ENCODE results near the gene TMEM235.

The TMEM235 gene

GRCh38 chr17:78268951-78269905 is 37.8 kb downstream of the TMEM235 start:
- DNase-seq (ENCODE audit: low read depth): no peak
- TF ChIP-seq CTCF (IDR thresholded peaks at IDR 0.05; ENCODE audit: low read depth, low read length, missing control alignments): peak; percentile 2
- no peak overlapping the region for H3K4me3 ChIP-seq (ENCODE audit: low read depth, low read length)

GRCh38 chr17:78269955-78270381 is 38.5 kb downstream of the TMEM235 start:
- TF ChIP-seq CTCF (IDR thresholded peaks at IDR 0.05; ENCODE audit: low read depth, low read length, missing control alignments): no peak
- H3K4me3 ChIP-seq (ENCODE audit: low read depth, low read length): no peak overlapping the region
- DNase-seq (ENCODE audit: low read depth): no peak

- DNase-seq (ENCODE audit: low read depth): no peak
- TF ChIP-seq CTCF (IDR thresholded peaks at IDR 0.05; ENCODE audit: low read depth, low read length, missing control alignments): no peak
- H3K4me3 ChIP-seq (ENCODE audit: low read depth, low read length): no peak overlapping the region
Measured at GRCh38 chr17:78271419-78272170, 40.2 kb downstream of the TMEM235 start.

GRCh38 chr17:78272181-78272913 is 40.9 kb downstream of the TMEM235 start:
- no peak for TF ChIP-seq CTCF (IDR thresholded peaks at IDR 0.05; ENCODE audit: low read depth, low read length, missing control alignments)
- DNase-seq (ENCODE audit: low read depth): no peak

GRCh38 chr17:78272914-78273258 is 41.5 kb downstream of the TMEM235 start:
- no peak for DNase-seq (ENCODE audit: low read depth)
- no peak for TF ChIP-seq CTCF (IDR thresholded peaks at IDR 0.05; ENCODE audit: low read depth, low read length, missing control alignments)
- H3K4me3 ChIP-seq (ENCODE audit: low read depth, low read length): no peak overlapping the region

More at GRCh38 chr17:78272181-78272913, 40.9 kb downstream of the TMEM235 start:
- no peak overlapping the region for H3K4me3 ChIP-seq (ENCODE audit: low read depth, low read length)

- H3K4me3 ChIP-seq (ENCODE audit: low read depth, low read length): no peak overlapping the region
- DNase-seq (ENCODE audit: low read depth): no peak
- TF ChIP-seq CTCF (IDR thresholded peaks at IDR 0.05; ENCODE audit: low read depth, low read length, missing control alignments): no peak
Measured at GRCh38 chr17:78273813-78274212, 42.4 kb downstream of the TMEM235 start.

All from GM12864 (cell line).